Prostate gland (tissue), 2 donors: ENCODE measurements around the gene PAPOLA.

ENCODE experiments used
- CTCF ChIP-seq, 4 experiments: fragments of 200-600 bp in 2 of 4; fragments of 450-650 bp in 2 of 4; sonication (generic) in 2 of 4; IDR thresholded peaks; 1 replicate in 3 of 4; 2 replicates in 1 of 4; pipeline ENCODE4 v1.5.1; 2016 to 2019; ENCODE audit warnings: antibody characterized with exemption in 4 of 4, mild to moderate bottlenecking in 2 of 4, moderate library complexity in 2 of 4
- POLR2A ChIP-seq: fragments of 450-650 bp; IDR thresholded peaks from one replicate; pipeline ENCODE4 v1.6.1; 2016; ENCODE audit warnings: antibody characterized with exemption, mild to moderate bottlenecking
- POLR2AphosphoS5 ChIP-seq: sonication (generic); formaldehyde crosslinking; IDR thresholded peaks from one replicate; pipeline ENCODE4 v1.6.1; 2017; ENCODE audit warnings: antibody characterized with exemption

GRCh38 chr14:96603350-96604255 is 101.4 kb downstream of the PAPOLA start:
- TF ChIP-seq CTCF (IDR thresholded peaks at IDR 0.05) (no peak), POLR2A (no peak), POLR2AphosphoS5 (no peak)
